GM21529 (cell line): ENCODE data around the gene CEP83.
A peak's percentile ranks its signal among the peaks of the same experiment; 100 is the strongest.

Experiments
- ATAC-seq: cut with Tn5 transposase; IDR thresholded peaks from one replicate; pipeline ENCODE4 v1.9.1; 2021; ENCODE audit not compliant: unreplicated experiment

Gene CEP83

GRCh38 chr12:94308612-94309011, 151.1 kb downstream of the CEP83 start:
- no peak for ATAC-seq

- ATAC-seq: peak; percentile 61
Measured at GRCh38 chr12:94305130-94305957, 154.3 kb downstream of the CEP83 start.

DNA sequence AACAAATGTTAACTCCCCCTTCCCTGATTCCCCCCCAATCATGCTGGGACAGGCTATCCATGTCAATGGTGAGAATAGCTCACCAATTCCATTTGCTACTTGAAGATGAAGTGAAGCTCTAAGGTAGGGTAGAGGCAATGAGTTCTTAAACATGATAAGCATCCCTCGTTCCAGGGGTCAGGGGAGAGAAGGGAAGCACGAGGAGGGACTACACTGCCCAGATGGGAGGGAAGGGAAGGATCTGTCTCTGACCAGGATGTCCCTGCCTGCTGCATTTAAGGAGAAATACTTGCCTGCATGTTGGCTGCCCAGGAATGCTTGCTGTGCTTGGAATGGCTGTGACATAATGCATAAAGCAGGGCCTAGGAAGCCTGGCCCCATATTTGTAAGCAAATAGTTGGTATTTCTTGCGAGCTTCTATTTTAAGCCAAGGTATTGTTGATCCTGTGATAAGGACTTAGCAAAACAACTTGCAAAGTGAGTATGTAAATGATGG, 155.1 kb downstream of the CEP83 start:
- no peak for ATAC-seq

- no peak for ATAC-seq
Measured at GRCh38 chr12:94304012-94304411, 155.7 kb downstream of the CEP83 start.

DNA sequence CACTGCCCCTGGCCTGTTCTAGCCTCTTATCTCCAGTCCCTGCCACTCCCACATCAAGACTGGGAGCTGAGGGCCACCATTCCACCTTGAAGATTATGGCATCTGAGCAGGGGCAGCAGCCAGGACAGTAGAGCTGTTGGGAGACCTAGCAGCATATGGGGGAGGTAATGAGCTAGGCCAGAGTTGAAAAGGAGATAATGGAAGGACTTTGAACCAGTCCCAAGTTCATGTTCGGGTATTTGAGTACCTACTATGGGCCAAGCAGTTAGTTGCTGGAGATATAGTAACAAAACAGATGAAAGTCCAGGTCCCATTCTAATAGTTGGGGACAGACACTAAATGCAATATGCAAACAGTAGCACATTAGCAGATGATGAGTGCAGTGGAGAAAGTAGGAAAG, 159.8 kb downstream of the CEP83 start:
- no peak for ATAC-seq

DNA sequence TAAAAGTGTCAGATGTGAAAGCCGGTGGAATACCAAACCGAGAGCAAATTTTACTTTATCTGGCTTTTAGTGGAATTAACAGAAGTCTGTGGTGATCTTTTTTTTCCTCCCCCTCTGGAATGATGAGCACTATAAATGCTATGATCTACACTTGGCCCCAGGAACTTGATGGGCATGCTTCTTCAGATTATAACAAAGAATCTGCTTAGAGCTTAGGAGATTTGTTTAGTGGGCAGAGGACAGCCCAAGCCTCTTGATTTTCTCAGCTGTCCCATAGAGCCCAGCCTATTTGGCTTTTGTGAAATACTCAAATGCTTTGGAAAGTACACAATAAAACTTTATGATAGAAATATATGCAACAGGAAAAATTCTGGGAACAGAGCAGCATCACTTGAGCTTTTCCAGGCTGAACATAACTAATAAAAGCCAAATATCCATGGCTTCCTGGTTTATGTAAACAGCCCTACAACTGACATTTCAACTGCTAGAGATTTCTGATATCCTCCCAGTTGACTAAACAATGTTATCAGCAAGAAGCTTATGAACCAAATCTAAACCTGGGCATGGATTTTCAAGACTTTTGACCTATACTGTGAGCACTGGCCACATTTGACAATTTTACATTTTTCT, 161.7 kb downstream of the CEP83 start:
- no peak for ATAC-seq

- no peak for ATAC-seq
Measured at GRCh38 chr12:94297096-94297699, 162.5 kb downstream of the CEP83 start.

- ATAC-seq: no peak
Measured at GRCh38 chr12:94290353-94290752, 169.3 kb downstream of the CEP83 start.

GRCh38 chr12:94289461-94290312, 170.0 kb downstream of the CEP83 start:
- no peak for ATAC-seq

- ATAC-seq: no peak
Measured at GRCh38 chr12:94287245-94287628, 172.4 kb downstream of the CEP83 start.

DNA sequence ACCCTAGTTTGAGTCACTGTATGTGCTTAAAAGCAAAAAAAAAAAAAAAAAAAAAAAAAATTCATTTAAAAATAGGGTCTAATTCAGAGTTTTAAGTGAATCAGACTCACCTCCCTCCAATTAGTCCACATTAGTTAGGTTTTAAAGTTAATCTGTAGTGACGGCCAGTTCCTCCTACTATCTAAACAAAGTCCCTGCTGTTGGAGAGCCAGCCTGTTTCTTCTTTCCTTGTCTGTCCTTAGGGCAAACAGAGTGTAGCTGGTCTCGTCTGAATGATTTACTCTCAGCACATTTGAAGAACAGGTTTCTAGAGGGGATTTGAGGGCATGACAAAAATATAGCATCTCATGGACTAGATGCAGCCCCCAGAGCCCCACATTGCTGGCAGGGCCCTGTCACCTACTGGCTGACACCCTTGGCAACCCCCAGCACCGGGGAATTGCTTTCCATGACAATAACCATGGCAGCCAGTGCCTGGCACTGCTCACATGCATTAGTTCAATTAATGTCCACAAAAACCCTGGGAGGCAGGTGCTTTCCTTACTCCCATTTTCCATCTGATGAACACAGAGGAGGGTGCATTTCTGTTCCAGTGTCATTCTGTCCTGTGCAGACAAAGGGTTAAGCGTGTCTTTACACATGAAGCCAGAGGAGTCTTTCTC, 173.0 kb downstream of the CEP83 start:
- ATAC-seq: no peak

- ATAC-seq: no peak
Measured at GRCh38 chr12:94285943-94286582, 173.6 kb downstream of the CEP83 start.

DNA sequence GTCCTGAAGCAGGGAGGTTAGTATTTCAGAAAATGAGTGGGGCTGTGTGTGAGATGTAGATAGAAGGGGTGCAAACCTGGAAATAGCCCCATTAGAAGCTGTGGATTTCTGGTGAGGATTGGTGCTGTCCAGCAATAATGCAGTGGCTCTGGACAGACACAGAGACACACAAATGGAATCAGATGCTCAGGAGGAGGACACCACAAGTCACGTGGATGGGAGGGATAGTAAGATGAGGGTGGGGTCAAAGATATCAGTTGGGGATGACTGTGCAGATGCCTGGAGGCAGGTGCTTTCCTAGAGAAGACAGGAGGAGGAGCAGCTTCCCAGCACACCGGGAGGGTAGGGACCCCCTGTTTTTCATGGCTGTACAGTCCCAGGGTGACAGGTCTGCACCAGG, 174.8 kb downstream of the CEP83 start:
- no peak for ATAC-seq

DNA sequence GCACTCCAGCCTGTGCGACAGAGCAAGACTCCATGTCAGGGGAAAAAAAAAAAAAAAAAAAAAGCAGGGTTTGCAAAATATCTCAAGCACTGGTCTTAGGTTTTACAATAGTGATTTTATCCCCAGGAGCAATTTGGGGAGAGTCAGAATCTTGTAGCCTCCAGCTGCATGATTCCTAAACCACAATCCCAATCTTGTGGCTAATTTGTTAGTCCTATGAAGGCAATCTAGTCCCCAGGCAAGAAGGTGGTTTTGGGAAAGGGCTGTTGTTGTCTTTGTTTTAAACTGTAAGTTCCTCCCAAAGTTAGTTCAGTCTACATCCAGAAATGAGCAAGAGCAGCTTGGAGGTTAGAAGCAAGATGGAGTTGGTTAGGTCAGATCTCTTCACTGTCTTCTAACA, 175.6 kb downstream of the CEP83 start:
- no peak for ATAC-seq

DNA sequence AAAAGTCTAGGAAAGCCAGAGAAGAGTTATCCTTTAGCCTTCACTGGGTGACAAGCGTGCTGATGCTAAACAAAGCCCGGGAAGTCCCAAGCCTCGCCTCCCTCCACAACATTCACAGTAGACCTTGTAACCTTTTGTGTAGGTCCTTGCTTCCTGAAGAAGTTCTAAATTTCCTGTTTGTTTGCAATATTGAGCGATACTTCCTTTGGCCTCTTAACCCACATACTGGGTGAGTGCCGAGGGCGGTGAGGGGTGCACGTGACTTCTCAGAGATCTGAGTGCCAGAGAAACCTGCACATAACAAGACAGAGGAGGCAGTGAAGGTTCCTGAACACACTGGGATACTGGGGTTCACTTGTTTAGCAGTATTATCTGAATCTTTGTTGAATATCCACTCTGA, 177.0 kb downstream of the CEP83 start:
- no peak for ATAC-seq

DNA sequence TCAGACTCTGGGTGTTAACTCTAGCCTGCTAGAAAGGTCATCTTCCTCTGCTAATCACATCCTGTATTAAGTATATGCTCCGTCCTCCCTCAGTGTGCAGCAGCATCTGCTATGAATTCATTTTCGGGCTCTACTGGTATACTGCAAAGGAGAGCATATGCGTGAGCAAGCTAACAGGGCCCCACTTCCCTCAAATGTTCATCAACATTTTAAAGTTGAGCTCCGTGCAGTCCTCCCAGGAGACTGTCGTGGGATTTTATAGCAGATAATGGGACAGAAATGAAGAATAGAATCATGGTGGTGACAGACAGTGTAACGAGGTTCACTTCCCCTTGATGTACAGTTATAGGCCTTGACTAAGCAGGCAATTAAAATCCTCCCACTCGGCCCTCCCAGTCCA, 179.6 kb downstream of the CEP83 start:
- ATAC-seq: no peak

DNA sequence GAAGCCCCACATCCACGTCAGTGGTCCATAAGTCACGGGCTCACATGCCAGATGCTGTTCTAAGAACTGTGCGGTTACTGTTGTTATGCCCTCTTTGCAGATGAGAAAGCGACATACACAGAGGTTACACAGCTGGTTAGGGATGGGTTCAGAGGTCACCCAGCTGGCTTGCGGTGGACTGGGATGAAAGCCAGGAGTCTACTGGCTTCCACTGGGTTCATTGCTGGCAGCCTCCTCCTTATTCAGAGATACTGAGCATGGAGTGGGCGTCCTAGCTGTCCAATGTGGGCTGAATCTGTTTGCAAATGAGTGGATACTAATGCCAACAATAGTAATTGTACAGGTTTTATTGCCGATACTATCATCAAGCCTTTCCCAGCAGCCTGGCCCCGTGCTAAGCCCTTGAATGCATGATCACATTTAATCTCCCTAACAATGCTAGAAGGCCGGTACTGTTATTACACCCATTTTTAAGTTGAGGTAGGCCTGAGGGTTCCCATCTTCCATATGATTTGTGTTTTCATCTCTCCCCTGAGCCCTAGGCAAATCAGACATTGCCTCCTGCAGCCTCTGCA, 182.2 kb downstream of the CEP83 start:
- no peak for ATAC-seq

- no peak for ATAC-seq
Measured at GRCh38 chr12:94276725-94277124, 182.9 kb downstream of the CEP83 start.

GRCh38 chr12:94273272-94273671, 186.4 kb downstream of the CEP83 start:
- ATAC-seq: no peak

DNA sequence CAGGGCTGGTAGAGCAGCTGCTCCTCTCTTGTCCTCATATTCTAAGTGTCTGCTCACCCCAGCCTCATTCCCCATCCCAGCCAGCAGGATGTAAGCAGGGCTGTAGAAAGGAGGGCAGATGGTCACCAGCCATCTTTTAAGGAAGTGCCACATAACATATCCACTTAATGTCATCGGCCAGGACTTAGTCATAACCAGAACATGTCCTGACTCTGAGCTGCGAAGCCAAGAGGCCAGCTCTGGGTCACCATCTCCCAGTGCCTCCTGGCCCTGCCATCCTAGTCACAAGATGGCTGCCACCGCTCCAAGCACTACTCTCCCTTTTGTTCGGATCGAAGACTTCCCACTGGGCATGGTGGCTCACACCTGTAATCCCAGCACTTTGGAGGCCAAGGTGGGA, 187.4 kb downstream of the CEP83 start:
- no peak for ATAC-seq
